ENCODE measurements around the gene EEF1B2.

EEF1B2 gene

DNA sequence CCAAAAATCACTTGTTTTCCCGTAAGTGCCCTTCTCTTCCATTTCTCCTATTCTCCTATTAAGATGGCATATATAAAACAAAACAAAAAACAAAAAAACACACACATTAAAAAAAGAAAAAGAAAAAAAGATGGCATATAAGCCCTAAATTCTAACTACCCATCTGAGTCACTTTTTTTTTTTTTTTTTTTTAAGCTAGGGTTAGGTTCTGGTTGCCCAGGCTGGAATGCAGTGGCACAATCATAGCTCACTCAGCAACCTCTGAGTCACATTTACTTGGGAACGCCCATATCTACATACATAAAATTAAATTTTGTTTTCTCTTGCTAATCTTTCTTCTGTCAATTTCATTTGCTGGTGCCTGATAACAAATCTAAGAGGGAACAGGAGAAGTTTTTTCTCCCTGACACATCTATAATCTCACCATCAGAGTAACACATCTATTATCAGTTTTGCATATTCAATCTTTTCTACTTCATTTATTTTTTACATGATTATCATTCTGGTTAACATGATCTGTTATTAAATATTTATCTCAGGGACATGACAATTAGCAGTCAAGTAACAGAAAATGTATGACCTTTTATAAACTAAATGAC is 52.1 kb downstream of the EEF1B2 start:
- no peak for DNase-seq (ENCODE audit: low read depth in 2 of 3, low spot score in 1 of 3)
